Body of pancreas (tissue), 4 donors: ENCODE data around the gene POLR2J2.
"Not testable (repeated sequence)": the region's sequence is repeated elsewhere in the genome, so short reads cannot be mapped to it uniquely, and the experiment has no call there.

Source experiments
- CTCF ChIP-seq, 7 experiments: fragments of 450-650 bp in 4 of 7; fragments of 200-600 bp in 3 of 7; sonication (generic) in 3 of 7; IDR thresholded peaks; one replicate each; pipeline ENCODE4 v1.5.1; 2016 to 2019; ENCODE audit warnings: antibody characterized with exemption in 7 of 7
- POLR2A ChIP-seq, 3 donors: fragments of 450-650 bp; IDR thresholded peaks; one replicate each; pipeline ENCODE4 v1.6.1; 2016; ENCODE audit warnings: antibody characterized with exemption in 3 of 3, mild to moderate bottlenecking in 2 of 3

DNA sequence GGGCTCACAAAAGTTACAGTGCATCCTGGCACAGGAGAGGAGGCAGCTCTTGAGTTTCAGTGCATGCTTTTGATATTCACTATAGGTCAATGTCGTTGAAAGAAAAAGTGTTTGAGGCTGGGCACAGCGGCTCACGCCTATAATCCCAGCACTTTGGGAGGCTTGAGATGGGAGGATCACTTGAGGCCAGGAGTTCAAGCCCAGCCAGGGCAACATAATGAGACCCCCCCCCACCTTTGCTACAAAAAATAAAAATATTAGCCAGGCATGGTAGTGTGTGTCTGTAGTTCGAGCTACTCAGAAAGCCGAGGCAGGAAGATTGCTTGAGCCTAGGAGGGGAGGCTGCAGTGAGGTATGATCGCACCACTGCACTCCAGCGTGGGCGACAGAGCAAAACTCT, 53.3 kb downstream of the POLR2J2 start:
- not testable (repeated sequence) for TF ChIP-seq CTCF, POLR2A (IDR thresholded peaks at IDR 0.05)
